Activated CD4-positive, alpha-beta memory T cell treated with anti-CD3 and anti-CD28 coated beads, Interleukin-2, amount 10 ng/mL, durations not matched to agents 7 days and 5 days (primary cell): Measurements from ENCODE around the gene MROH2B. TPM values are rescaled to one million over a fixed set of nuclear protein-coding genes. Genes with fewer than 3 reads are reported as not detected.

Experiments used
- CTCF ChIA-PET: fragments of 350-600 bp; sonication (Branson Sonifier 250); formaldehyde crosslinking; loops from one replicate; lab custom pipeline; 2021; ENCODE audit warnings: antibody characterized with exemption, inconsistent platforms; lab: Charles Lee
- POLR2A ChIA-PET: fragments of 350-600 bp; sonication (Branson Sonifier 250); formaldehyde crosslinking; loops from one replicate; lab custom pipeline; 2021; ENCODE audit warnings: antibody characterized with exemption; lab: Charles Lee
- DNase-seq: peaks from one replicate; pipeline ENCODE4 v3.0.0-alpha.2; 2020
- H3K27ac Mint-ChIP-seq: one replicate; pipeline ENCODE4 v1.8.0; 2021; ENCODE audit warnings: mild to moderate bottlenecking, mixed read lengths
- H3K27me3 Mint-ChIP-seq: one replicate; pipeline ENCODE4 v1.8.0; 2021; ENCODE audit warnings: mixed read lengths
- H3K36me3 Mint-ChIP-seq: one replicate; pipeline ENCODE4 v1.8.0; 2021; ENCODE audit warnings: low read depth, mixed read lengths
- H3K4me1 Mint-ChIP-seq: one replicate; pipeline ENCODE4 v1.8.0; 2021; ENCODE audit warnings: mixed read lengths
- H3K4me3 Mint-ChIP-seq: one replicate; pipeline ENCODE4 v1.8.0; 2021; ENCODE audit warnings: mild to moderate bottlenecking, mixed read lengths
- H3K9me3 Mint-ChIP-seq: one replicate; pipeline ENCODE4 v1.8.0; 2021; ENCODE audit warnings: mixed read lengths
- total RNA-seq, 2 experiments: library from RNA; stranded (reverse); gene quantifications; one replicate each; pipeline ENCODE4 v1.2.3, GENCODE V29; 2021

Gene MROH2B
- not detected for total RNA-seq

DNA sequence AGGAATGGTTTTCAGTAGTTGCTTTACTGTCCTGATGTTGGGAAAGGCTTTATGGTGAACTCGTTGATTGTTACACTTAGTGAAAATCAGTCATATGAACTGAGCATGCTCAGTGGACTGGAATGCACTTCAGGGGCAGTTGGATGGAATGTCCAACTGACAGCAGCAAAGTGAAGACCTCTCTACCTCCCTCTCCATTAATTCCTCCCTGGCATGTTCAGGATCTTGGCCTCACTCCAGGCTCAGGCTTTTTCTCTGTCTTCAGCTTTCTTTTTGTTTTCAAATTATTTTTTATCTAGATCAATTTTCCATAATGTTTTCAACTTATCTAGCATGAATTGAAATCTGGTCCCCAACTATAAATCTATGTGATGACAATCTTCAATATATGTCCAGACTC lies at the start of gene MROH2B:
Gene MROH2B (minus strand): TSS at position 101 of the 400 bp plus-strand sequence. CDS start 490 bp downstream, outside the sequence.
- Mint-ChIP-seq H3K27me3 (no peaks in the 10 kb centered on the region), H3K4me3 (no peak within 1 kb of the TSS), H3K36me3 (no peaks in the 10 kb centered on the region), H3K4me1 (no peaks in the 10 kb centered on the region), H3K9me3 (no peaks in the 10 kb centered on the region), H3K27ac (no peak within 1 kb of the TSS)
- ChIA-PET POLR2A (no interaction called here), CTCF (no interaction called here)
- no peak for DNase-seq

DNA sequence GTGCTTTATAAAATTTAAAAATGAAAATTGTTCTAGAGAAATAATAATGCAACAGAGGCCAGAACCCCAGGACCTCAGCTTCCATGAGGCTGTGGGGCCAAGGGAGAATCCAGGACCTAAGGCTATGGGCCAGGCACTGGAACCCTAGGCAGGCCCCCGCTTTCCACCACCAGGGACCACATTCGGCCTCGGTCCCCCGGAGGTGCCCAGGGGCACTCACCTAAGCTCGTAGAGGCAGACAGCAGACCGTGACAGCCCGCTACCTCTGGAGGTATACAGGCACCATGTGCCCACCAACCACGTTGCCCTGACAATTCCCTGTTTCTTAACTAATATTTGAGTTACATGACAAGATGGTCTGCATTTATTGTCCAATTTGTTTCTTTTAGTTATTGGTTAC lies 49.5 kb upstream of the MROH2B start:
- Mint-ChIP-seq H3K9me3 (peaks cover 2% of the 10 kb centered on the region), H3K36me3 (no peaks in the 10 kb centered on the region), H3K4me1 (no peaks in the 10 kb centered on the region), H3K27ac (no peak overlapping the region), H3K27me3 (no peaks in the 10 kb centered on the region), H3K4me3 (no peak overlapping the region)
- ChIA-PET CTCF (no interaction called here), POLR2A (no interaction called here)
- no peak for DNase-seq

DNA sequence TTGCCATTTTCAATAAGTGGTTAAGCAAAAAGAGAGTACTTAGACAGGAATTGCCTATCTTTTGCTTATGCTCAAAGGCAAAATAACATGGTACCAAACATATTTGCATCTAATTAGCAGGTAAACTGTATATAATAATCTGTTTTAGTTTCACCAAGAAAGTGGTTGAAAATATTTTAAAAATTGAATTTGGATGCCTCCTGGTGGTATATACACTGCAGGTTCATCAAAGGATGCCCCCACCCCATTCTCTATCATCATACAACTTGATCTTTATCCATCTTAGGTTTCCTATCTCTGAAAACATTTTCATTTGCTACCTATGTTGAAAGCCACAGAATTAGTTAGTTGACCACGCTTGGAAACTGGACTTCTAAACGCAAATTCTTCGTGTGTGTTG lies 47.0 kb upstream of the MROH2B start:
- peaks cover 2% of the 10 kb centered on the region for H3K9me3 Mint-ChIP-seq
- H3K4me1 Mint-ChIP-seq = no peaks in the 10 kb centered on the region
- H3K27me3 Mint-ChIP-seq = no peaks in the 10 kb centered on the region
- no peaks in the 10 kb centered on the region for H3K36me3 Mint-ChIP-seq
- H3K4me3 Mint-ChIP-seq = no peak overlapping the region
- ChIA-PET POLR2A (no interaction called here), CTCF (no interaction called here)
- no peak for DNase-seq
- no peak overlapping the region for H3K27ac Mint-ChIP-seq

DNA sequence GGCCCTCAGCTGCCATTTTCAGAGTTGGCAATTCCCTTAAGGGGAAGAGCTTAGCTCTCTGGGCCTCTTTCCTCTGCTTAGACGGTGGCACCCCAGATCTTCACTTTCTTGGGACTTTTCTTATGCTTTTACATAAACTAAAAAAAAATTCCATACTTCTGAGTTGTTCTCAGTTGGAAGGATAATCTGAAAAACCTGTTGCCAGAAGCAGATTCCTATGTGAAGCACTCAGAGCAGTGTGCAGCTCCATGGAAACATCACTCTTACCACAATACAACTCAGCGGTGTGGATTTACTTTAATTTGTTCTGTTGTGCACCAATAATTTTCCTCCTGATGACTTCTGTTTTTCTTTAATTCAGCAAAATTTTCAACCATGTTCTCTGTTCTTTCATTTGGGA lies 44.1 kb upstream of the MROH2B start:
- CTCF ChIA-PET = no interaction called here
- POLR2A ChIA-PET = no interaction called here
- DNase-seq = no peak
- H3K4me1 Mint-ChIP-seq = no peaks in the 10 kb centered on the region
- H3K4me3 Mint-ChIP-seq = no peak overlapping the region
- peaks cover 2% of the 10 kb centered on the region for H3K9me3 Mint-ChIP-seq
- no peak overlapping the region for H3K27ac Mint-ChIP-seq
- no peaks in the 10 kb centered on the region for H3K27me3 Mint-ChIP-seq
- no peaks in the 10 kb centered on the region for H3K36me3 Mint-ChIP-seq

DNA sequence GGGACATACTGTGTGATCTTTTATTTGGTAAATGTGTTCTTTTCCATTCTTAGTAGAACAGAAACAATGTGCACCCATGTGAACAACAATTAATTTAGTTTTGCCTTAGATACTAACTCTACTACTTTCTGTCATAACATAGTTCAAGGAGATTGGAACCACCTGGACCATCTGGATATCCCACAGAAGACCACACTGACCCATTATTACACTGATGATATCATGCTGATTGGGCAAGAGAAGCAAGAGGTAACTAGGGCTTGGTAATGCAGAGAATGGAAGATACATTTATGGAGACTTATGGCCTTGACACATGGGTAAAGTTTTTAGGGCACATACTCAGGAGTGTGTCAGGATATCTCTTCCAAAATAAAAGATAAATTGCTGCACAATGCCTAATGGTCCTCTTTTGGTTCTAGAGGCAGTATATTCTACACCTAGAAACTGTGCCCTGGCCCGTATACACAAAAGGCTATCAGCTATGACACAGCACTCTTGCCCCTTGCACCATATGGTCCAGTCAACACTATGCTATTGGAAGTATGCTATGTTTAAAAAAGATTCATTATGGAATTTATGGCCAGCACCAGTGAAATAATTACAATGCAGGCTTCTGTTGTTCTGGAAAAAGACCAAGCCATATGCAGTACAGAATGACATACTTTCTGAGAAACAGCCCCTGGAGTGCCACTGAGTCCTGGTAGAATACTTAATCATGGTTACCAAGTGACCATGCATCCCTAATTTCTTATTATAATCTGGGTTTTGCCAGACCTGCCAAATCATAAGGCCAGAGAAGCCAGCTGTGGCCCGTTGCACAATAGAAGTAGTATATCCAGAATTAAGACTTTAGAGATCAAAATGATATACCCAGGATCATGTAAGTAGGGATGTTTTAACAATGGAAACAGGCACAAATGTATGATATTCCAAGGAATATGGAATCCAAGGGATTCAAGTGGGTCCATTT lies 41.6 kb upstream of the MROH2B start:
- ChIA-PET POLR2A (no interaction called here), CTCF (no interaction called here)
- Mint-ChIP-seq H3K4me1 (no peaks in the 10 kb centered on the region), H3K9me3 (no peaks in the 10 kb centered on the region), H3K27me3 (no peaks in the 10 kb centered on the region), H3K27ac (no peak overlapping the region), H3K36me3 (no peaks in the 10 kb centered on the region), H3K4me3 (no peak overlapping the region)
- DNase-seq = no peak

DNA sequence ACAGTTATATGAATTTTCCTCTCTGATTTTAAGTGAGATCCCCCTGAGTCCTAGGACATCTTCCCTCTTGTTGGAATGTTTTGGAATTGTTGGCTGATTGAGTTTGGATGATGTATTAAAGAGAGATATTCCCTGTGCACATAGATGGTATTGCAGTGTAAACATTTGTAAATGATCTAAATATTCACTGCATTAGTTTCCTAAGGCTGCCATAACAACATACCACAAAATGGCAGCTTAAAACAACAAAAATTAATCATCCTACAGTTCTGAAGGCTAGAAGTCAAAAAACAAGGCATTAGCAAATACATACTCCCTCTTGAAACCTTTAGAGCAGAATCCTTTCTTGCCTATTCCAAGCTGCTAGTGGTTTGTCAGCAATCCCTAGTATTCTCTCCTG lies 38.0 kb upstream of the MROH2B start:
- Mint-ChIP-seq H3K27me3 (no peaks in the 10 kb centered on the region), H3K9me3 (no peaks in the 10 kb centered on the region), H3K36me3 (no peaks in the 10 kb centered on the region), H3K4me1 (no peaks in the 10 kb centered on the region), H3K27ac (no peak overlapping the region), H3K4me3 (no peak overlapping the region)
- ChIA-PET CTCF (no interaction called here), POLR2A (no interaction called here)
- DNase-seq = no peak

DNA sequence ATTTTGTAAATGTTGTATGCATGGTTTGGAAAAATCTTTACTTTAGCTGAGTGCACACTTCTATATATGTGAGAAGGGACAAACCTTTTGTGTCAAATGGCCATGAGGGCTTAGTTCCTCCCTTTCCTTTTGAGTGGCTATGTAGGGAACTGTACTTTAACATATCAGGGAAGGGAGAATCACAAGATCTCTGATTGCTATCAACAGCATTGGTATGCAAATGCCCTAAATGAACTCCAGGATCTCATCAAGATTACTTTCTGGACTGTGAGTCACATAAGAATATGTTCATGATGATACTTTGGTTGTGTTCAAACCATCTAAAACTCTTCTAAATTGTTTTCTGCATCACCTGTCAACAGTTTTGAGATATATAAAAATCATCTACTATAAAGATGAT lies 31.2 kb upstream of the MROH2B start:
- CTCF ChIA-PET = no interaction called here
- POLR2A ChIA-PET = no interaction called here
- Mint-ChIP-seq H3K36me3 (no peaks in the 10 kb centered on the region), H3K9me3 (no peaks in the 10 kb centered on the region), H3K27ac (no peak overlapping the region), H3K4me3 (no peak overlapping the region), H3K27me3 (no peaks in the 10 kb centered on the region), H3K4me1 (no peaks in the 10 kb centered on the region)
- no peak for DNase-seq

DNA sequence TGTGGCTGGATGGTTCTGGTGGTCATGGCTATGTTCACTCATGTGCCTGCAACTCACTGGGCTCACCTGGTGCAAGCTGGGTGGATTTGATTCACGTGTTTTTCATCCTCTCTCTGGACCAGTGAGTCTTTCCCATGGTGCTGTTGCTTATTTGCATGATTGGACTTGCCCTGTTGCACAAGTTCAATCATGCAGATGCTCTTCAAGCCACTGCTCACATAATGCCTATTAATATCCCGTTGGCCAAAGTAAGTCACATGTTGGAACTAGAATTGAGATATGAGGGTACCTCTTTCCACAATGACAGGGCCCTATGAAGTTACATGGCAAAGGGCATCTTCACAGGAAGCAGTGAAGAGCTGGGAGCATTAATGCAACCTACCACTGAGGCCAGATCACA lies 26.5 kb upstream of the MROH2B start:
- H3K27ac Mint-ChIP-seq = no peak overlapping the region
- no peaks in the 10 kb centered on the region for H3K4me1 Mint-ChIP-seq
- no peak for DNase-seq
- H3K9me3 Mint-ChIP-seq = no peaks in the 10 kb centered on the region
- CTCF ChIA-PET = no interaction called here
- POLR2A ChIA-PET = no interaction called here
- no peaks in the 10 kb centered on the region for H3K27me3 Mint-ChIP-seq
- no peaks in the 10 kb centered on the region for H3K36me3 Mint-ChIP-seq
- H3K4me3 Mint-ChIP-seq = no peak overlapping the region

DNA sequence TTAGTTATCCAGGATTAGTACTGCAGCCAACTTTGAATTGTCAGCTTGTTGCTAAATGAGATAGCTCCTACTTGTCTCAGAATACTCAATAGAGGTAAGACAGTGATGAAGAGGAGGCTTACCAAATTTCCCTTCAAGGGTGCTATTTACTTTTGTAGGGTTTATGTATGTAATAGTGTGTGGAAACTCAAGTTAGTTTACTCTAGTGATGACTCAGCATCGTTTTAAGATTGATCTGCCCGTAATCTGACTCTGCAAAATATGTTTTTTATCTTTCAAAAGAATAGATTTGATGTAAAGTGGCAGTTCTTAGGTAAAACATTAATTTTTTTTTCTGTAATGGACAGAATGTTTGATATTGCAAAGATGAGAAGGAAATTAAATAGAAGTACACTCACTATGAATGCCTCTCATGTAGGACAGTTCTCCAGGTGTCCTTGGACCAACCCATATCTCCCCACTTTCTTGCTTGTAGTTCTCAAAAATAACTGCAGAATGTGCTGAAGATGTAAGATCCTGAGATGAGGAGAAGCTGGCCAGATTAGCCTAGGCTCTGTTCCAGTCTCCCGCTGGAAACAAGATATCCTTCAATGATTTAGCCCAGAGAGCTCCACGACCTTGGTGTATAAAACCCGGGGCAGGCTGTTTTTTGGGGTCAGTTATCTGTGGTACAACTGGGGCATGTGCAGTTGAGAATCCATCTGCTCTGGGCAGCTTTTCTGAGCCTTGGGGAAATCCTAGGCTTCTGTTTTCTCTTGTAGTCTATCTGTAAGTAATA lies 24.4 kb upstream of the MROH2B start:
- no peak for DNase-seq
- ChIA-PET CTCF (no interaction called here), POLR2A (no interaction called here)
- no peaks in the 10 kb centered on the region for H3K27me3 Mint-ChIP-seq
- no peak overlapping the region for H3K4me3 Mint-ChIP-seq
- H3K36me3 Mint-ChIP-seq = no peaks in the 10 kb centered on the region
- H3K27ac Mint-ChIP-seq = no peak overlapping the region
- no peaks in the 10 kb centered on the region for H3K4me1 Mint-ChIP-seq
- no peaks in the 10 kb centered on the region for H3K9me3 Mint-ChIP-seq

DNA sequence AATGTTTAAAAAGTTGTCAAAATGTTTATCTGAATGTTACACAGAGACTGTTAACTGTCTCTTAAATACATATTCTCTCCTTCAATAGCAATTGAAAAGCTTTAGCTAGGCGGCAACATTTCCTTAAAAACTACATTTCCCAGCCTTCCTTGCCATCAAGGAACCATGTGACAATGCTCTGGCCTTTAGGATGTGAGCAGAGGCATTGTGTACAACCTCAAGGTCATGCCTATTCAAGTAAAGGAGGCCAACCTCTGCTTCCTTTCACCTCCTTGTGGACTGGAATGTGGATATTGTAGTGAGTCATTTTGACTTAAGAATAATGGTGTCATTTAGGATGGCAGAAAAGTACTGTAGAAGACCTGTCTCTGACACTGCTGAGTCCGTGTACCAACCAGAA lies 23.7 kb upstream of the MROH2B start:
- Mint-ChIP-seq H3K4me1 (no peaks in the 10 kb centered on the region), H3K9me3 (no peaks in the 10 kb centered on the region), H3K36me3 (no peaks in the 10 kb centered on the region), H3K27ac (no peak overlapping the region), H3K27me3 (no peaks in the 10 kb centered on the region), H3K4me3 (no peak overlapping the region)
- POLR2A ChIA-PET = no interaction called here
- DNase-seq = no peak
- CTCF ChIA-PET = no interaction called here

DNA sequence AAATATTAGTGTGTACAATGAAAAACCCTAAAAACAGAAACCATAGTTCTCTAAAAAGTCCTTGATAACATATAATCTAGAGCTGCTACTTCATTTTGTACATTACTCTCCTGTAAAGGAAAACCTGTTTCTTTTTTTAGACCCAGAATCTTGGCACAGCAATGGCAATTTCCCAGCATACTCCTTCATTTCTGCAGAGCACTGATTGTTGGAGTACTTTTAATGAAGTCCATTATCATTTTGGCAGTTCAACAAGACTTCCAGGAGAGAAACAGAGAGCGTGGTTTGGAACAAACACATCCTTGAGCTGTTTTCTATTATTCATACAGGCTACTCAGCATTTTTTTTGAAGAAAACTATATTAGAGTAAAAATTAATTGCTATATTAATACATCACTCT lies 22.7 kb upstream of the MROH2B start:
- no peaks in the 10 kb centered on the region for H3K27me3 Mint-ChIP-seq
- DNase-seq = no peak
- no peaks in the 10 kb centered on the region for H3K4me1 Mint-ChIP-seq
- no peaks in the 10 kb centered on the region for H3K36me3 Mint-ChIP-seq
- ChIA-PET CTCF (no interaction called here), POLR2A (no interaction called here)
- no peaks in the 10 kb centered on the region for H3K9me3 Mint-ChIP-seq
- no peak overlapping the region for H3K4me3 Mint-ChIP-seq
- H3K27ac Mint-ChIP-seq = no peak overlapping the region

DNA sequence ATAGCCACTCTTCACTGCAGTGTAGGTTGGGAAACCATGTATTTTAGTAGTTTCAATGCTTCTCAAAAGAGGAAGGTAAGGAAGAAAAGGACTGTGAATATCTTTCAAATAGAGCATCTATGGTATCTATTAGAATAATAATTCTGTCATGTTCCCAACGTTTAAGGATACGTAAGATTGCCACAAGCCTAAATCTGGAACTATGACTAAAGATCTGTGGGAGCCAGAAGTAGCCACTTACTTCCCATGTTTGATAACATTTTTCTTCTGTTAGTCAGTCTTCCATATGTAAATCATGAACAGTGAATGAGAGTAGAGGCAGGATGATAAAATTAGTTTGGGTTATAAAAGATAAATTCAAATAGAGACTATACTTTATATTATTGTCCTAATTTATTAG lies 16.3 kb upstream of the MROH2B start:
- no peaks in the 10 kb centered on the region for H3K36me3 Mint-ChIP-seq
- H3K4me1 Mint-ChIP-seq = no peaks in the 10 kb centered on the region
- H3K4me3 Mint-ChIP-seq = no peak overlapping the region
- no peaks in the 10 kb centered on the region for H3K27me3 Mint-ChIP-seq
- no peaks in the 10 kb centered on the region for H3K9me3 Mint-ChIP-seq
- no peak overlapping the region for H3K27ac Mint-ChIP-seq
- CTCF ChIA-PET = no interaction called here
- POLR2A ChIA-PET = no interaction called here
- no peak for DNase-seq

DNA sequence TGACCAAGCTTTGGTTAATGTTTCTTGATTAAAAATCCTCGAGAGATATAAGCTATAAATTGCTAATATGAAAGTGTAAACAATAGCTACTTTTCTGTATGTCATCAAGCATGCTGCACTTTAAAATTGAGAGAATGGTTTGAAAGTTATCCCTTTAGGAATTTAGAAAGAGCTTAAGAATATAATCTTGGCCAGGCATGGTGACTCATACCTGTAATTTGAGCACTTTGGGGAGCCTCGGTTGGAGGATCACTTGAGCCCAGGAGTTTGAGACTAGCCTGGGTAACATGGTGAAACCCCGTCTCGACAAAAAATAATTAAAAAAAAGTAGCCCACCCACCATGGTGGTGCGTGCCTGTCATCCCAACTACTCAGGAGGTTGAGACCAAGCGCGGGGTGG lies 12.2 kb upstream of the MROH2B start:
- Mint-ChIP-seq H3K27ac (no peak overlapping the region), H3K27me3 (no peaks in the 10 kb centered on the region), H3K9me3 (no peaks in the 10 kb centered on the region), H3K4me1 (no peaks in the 10 kb centered on the region), H3K4me3 (no peak overlapping the region), H3K36me3 (no peaks in the 10 kb centered on the region)
- no peak for DNase-seq
- ChIA-PET POLR2A (no interaction called here), CTCF (no interaction called here)
